ENCODE measurements around the gene C4orf54. TPM values are rescaled to one million over a fixed set of nuclear protein-coding genes. Genes with fewer than 3 reads are reported as not detected.

The C4orf54 gene
- total and polyA plus RNA-seq, 2 of the 8 experiments (the other 6 are each of a cell fraction or from before 2014, with no cell fraction given): not detected

DNA sequence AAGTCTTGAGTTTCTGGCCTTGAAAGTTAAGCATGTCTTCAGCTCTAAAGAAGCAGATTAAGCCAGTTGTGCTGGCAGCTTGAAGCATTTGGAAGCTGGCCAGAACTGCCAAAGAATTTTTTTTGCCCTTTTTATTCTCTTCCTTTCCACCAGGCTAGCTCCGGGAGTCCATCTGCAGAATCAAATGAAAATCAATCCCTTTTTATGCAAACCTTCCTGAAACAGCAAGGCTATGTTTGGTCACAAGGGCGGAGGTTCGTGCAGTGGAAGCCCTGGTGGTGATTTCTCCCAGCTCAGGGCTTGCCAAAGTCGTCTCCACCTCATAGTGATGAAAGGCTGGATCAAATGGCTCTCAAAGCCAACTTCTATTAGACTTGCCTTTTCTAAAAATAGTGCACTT, 21.6 kb upstream of the C4orf54 start:
- H2BK20ac ChIP-seq (ENCODE audit: low read length): no peak overlapping the region
- H3K18ac ChIP-seq (ENCODE audit: extremely low read depth, low read length): no peak overlapping the region
- no peaks in the 10 kb centered on the region for H3K36me3 ChIP-seq (ENCODE audit: control insufficient read depth in 2 of 4, insufficient read depth in 4 of 4, low read length in 3 of 4)
- H3K9me3 ChIP-seq (ENCODE audit: insufficient read depth in 2 of 2, low read depth in 1 of 2, low read length in 1 of 2): no peaks in the 10 kb centered on the region
- H3K23me2 ChIP-seq (ENCODE audit: low read depth, low read length): no peaks in the 10 kb centered on the region
- POLR2A ChIA-PET (ENCODE audit: partially characterized antibody): no interaction called here
- no peak overlapping the region for H2BK120ac ChIP-seq (replicated peaks; ENCODE audit: low read depth, low read length)
- no peaks in the 10 kb centered on the region for H3K27me3 ChIP-seq (replicated peaks in 1 of 4; ENCODE audit: control insufficient read depth in 3 of 4, extremely low read depth in 1 of 4, insufficient read depth in 3 of 4, low read length in 3 of 4)
- no peak overlapping the region for H3K14ac ChIP-seq (ENCODE audit: insufficient read length)
- no peak overlapping the region for H4K91ac ChIP-seq (replicated peaks; ENCODE audit: insufficient read length, low read length)
- no peak overlapping the region for H2BK12ac ChIP-seq (ENCODE audit: low read depth, low read length)
- H2AFZ ChIP-seq (ENCODE audit: low read length): no peak overlapping the region
- H4K5ac ChIP-seq (ENCODE audit: insufficient read length, low read depth, low read length): no peak overlapping the region
- no peak overlapping the region for H3K4ac ChIP-seq (replicated peaks; ENCODE audit: insufficient read length, low read depth, low read length)
- H4K8ac ChIP-seq (ENCODE audit: extremely low read depth, insufficient read depth, low read length): no peak overlapping the region
- no peak overlapping the region for H3K27ac ChIP-seq (ENCODE audit: low read depth, low read length)
- H3K56ac ChIP-seq (replicated peaks; ENCODE audit: insufficient read length, low read depth, low read length): no peak overlapping the region
- no peak overlapping the region for H2AK5ac ChIP-seq (ENCODE audit: low read depth, low read length)
- H3K4me3 ChIP-seq (ENCODE audit: extremely low read depth in 1 of 4, insufficient read depth in 2 of 4, low read depth in 3 of 4, low read length in 4 of 4): no peak overlapping the region
- no peaks in the 10 kb centered on the region for H4K20me1 ChIP-seq (replicated peaks in 1 of 2; ENCODE audit: control insufficient read depth in 1 of 2, insufficient read depth in 2 of 2, low read length in 2 of 2)
- H3K4me2 ChIP-seq (ENCODE audit: insufficient read depth in 1 of 2, low read depth in 2 of 2, low read length in 2 of 2): no peak overlapping the region
- 77% methylated on average over 4 of the region's 4 CpGs; no CpG with 5 or more reads in 1 of the 2 experiments for WGBS, 2 experiments (ENCODE audit: extremely low coverage in 1 of 2, insufficient coverage in 1 of 2, insufficient read length in 1 of 2, insufficient replicate concordance in 2 of 2, low coverage in 1 of 2, low lambda C conversion rate in 2 of 2, missing lambda C conversion rate in 1 of 2)
- H2BK5ac ChIP-seq (ENCODE audit: low read depth, low read length): no peak overlapping the region
- H3K23ac ChIP-seq (ENCODE audit: insufficient read length): no peak overlapping the region
- H3K4me1 ChIP-seq (replicated peaks in 1 of 4; ENCODE audit: control insufficient read depth in 3 of 4, insufficient read depth in 4 of 4, low read length in 3 of 4): no peaks in the 10 kb centered on the region
- H3K79me1 ChIP-seq (ENCODE audit: low read depth, low read length): no peaks in the 10 kb centered on the region
- DNase-seq (ENCODE audit: low read depth in 1 of 2, low spot score in 2 of 2): no peak
- FAIRE-seq: no peak
- no peaks in the 10 kb centered on the region for H3K79me2 ChIP-seq (ENCODE audit: control insufficient read depth in 1 of 2, insufficient read depth in 2 of 2, low read length in 2 of 2)
- H3K9ac ChIP-seq (replicated peaks in 1 of 4; ENCODE audit: extremely low read depth in 1 of 4, low read depth in 3 of 4, low read length in 3 of 4): no peak overlapping the region
- no peak overlapping the region for H2BK15ac ChIP-seq (ENCODE audit: low read length)
- CTCF ChIA-PET (ENCODE audit: partially characterized antibody): interaction anchor here (1.0 kb wide), 1 partner anchor 12 kb away, joined by 3 read pairs; no protein-coding TSS in a partner anchor
- no peak for TF ChIP-seq NANOG (IDR thresholded peaks at IDR 0.05; ENCODE audit: insufficient read depth, low read depth, low read length, poor library complexity, severe bottlenecking)
- TF ChIP-seq GABPA (IDR thresholded peaks at IDR 0.05; ENCODE audit: borderline replicate concordance, insufficient read depth, low read length): no peak
- no peak for TF ChIP-seq RXRA (IDR thresholded peaks at IDR 0.05; ENCODE audit: insufficient read depth, low read depth, low read length)
- TF ChIP-seq, protein P1, sequence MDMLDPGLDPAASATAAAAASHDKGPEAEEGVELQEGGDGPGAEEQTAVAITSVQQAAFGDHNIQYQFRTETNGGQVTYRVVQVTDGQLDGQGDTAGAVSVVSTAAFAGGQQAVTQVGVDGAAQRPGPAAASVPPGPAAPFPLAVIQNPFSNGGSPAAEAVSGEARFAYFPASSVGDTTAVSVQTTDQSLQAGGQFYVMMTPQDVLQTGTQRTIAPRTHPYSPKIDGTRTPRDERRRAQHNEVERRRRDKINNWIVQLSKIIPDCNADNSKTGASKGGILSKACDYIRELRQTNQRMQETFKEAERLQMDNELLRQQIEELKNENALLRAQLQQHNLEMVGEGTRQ (IDR thresholded peaks at IDR 0.05; ENCODE audit: low read length): no peak
- TF ChIP-seq CHD2 (IDR thresholded peaks at IDR 0.05; ENCODE audit: low read length): no peak
- TF ChIP-seq, protein P2, sequence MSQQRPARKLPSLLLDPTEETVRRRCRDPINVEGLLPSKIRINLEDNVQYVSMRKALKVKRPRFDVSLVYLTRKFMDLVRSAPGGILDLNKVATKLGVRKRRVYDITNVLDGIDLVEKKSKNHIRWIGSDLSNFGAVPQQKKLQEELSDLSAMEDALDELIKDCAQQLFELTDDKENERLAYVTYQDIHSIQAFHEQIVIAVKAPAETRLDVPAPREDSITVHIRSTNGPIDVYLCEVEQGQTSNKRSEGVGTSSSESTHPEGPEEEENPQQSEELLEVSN (IDR thresholded peaks at IDR 0.05): no peak
- TF ChIP-seq HDAC6 (IDR thresholded peaks at IDR 0.05; ENCODE audit: low read depth, low read length): no peak
- TF ChIP-seq EP300 (IDR thresholded peaks at IDR 0.05; ENCODE audit: borderline replicate concordance in 1 of 2, low read depth in 2 of 2, low read length in 2 of 2): no peak
- TF ChIP-seq KDM5A (IDR thresholded peaks at IDR 0.05; ENCODE audit: low read length): no peak
